ENCODE measurements around the gene SRSF10.
A peak's percentile ranks its signal among the peaks of the same experiment; 100 is the strongest.
"Not testable (repeated sequence)": the region's sequence is repeated elsewhere in the genome, so short reads cannot be mapped to it uniquely, and the experiment has no call there.

The SRSF10 gene

DNA sequence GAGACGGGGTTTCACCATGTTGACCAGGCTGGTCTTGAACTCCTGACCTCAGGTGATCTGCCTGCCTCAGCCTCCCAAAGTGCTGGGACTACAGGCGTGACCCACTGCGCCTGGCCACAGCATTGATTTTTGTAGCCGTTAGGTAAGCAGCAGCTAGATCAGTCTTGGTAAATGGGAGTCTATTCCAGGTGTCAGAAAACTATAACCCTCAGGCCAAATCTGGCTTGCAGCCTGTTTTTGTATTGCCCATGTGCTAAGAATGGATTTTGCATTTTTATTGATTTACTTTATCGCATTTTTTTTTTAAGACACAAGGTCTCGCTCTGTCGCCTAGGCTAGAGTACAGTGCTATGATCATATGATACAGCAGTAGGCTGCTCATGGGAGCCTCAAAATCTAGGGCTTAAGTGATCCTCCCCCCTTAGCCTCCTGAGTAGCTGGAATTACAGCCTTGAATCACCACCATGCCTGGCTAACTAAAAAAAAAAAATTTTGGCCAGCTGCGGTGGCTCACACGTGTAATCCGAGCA, 16.6 kb upstream of the SRSF10 start:
- DNase-seq = no peak

DNA sequence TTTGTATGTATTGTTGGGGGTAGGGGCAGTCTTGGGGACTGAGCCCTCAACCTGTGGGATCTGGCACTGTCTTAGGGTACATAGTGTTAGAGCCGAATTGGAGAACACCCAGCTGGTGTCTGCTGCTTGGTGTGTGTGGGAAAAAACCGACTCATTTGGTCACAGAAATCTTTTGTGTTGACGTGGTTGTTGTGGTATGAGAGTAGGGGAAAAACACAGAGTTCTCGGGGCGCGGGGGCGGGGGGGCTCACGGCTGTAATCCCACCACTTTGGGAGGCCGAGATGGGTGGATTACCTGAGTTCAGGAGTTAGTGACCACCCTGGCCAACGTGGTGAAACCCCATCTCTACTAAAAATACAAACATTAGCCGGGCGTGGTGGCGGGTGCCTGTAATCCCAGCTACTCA, 15.3 kb upstream of the SRSF10 start:
- no peak for DNase-seq

DNA sequence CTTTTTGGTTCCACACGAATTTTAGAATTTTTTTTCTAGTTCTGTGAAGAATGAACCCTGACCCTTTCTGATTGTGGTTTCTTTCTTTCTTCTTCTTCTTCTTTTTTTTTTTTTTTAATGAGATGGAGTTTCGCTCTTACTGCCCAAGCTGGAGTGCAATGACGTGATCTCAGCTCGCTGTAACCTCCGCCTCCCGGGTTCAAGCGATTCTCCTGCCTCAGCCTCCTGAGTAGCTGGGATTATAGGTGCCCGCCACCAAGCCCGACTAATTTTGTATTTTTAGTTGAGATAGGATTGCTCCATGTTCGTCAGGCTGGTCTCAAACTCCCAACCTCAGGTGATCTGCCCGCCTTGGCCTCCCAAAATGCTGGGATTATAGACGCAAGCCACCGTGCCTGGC, 11.9 kb upstream of the SRSF10 start:
- DNase-seq = not testable (repeated sequence)

DNA sequence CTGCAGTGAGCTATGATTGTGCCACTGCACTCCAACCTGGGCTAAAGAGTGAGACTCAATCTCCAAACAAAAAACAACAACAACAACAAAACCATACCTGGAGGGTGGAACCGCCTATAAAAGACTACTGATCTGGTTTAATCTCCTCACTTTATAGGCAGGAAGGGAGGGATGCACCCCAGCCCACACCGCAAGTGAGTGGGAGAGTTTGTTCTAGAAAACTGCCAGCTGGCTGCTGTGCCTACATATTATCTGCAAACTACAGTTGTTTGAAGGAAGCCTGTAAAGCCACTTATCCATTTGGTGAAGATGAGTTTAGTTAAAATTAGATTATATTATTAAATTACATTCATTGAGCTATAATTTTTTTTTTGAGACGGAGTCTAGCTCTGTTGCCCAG, 9.1 kb upstream of the SRSF10 start:
- DNase-seq = no peak

- not testable (repeated sequence) for DNase-seq
Observed at GRCh38 chr1:23987038-23987437, 6.9 kb upstream of the SRSF10 start.

DNA sequence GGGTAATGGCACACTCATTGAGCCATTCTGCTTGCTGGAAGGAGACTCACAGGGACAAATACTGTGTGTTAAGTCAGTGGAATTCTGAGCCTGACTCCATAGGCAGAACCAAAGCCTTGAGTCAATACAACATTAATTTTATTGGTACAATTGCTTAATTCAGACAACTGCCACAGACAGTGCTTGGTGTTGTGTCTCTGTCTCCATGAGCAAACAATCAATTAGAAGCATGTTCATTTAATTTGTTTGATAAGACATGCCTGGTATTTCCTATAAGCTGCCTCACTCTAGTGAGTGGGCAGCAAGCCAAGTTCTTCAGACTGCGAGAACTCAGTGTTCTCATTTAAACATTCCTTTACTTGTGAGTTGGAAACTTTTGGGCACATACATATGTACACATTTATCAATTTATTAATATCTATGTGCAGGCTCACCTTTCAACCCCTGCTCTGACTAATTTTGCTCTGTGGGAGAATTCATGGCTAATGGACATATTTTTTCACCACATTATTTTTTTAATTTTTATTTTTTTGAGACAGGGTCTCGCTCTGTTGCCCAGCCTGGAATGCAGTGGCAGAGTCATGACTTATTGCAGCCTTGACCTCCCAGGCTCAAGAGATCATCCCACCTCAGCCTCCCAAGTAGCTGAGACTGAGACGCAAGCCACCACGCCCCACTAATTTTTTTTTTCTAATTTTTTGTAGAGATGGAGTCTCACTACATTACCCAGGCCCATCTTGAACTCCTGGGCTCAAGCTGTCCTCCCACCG, 4.5 kb upstream of the SRSF10 start:
- no peak for DNase-seq

DNA sequence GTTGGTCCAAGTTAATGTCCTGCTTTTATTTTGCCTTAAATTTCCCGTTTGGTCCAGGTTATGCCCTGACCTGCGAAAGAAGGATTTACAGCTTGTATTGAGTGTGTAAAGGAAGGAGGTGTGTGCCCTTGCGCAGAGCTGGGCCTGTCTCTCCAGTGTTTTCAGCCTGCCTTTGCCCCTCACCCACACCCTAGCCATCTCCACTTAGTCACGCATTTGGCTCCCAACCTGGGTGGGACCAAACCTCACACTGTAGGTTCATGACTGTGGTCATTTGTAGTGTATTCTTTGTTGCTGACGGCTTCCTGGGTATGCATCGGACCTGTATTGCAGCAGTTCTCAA, 572 bp upstream of the SRSF10 start:
- peak; percentile 36 for DNase-seq

DNA sequence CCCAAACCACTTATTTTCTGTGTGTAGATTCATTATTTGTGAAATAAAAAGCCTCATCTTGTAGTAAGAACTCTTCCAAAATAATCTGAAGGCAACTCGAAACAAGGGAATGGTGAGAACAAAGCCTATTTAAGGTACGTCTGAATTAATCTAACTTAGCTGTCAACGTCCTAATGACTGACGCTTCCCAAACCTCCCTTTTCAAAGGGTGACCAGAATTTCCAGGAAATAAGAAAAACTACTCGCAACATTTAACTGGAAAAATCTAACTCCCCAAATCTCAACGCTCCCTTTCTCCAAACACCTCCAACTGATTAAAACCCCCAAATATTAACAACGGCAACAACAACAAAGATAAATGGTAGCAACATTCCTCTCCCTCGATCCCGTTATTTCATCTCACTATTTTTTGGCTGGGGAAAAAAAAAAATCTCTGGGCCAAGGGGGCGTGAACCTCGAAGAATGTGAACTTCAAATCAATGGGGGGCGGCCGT, 693 bp downstream of the SRSF10 start:
- no peak for DNase-seq

DNA sequence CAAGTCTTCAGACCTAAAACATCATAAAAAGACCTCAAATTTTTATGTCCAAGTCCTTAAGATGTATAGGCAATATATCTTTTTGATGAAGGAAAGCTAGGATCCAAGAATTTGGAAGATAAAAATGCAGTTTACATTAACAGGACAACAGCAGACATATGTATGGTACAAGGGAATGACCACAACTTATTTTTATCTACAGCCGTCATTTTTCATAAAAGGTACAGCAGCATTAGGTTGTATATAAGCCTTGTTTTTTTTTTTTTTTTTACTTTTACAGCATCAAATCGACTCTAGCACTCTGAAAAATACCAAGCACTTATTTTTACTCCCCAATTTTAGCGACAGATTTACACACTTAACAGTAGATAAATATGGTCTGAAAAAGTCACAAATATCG, 1.3 kb downstream of the SRSF10 start:
- DNase-seq = no peak

DNA sequence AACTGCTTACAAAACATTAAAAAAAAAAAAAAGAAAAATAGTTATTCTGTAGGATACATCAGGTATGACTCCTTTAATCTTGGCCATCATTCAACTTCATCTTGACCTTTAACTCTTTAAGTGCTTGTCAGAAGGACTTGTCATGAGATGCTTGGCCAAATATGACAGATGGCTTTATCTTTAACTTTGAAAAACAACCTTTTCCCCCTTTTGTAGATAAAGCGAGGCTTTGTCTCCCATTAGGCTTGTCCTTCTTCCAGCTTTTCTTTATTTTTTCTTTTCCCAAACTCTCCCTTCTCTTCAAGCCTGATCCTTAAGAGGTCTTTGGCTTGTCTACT, 2.3 kb downstream of the SRSF10 start:
- no peak for DNase-seq

DNA sequence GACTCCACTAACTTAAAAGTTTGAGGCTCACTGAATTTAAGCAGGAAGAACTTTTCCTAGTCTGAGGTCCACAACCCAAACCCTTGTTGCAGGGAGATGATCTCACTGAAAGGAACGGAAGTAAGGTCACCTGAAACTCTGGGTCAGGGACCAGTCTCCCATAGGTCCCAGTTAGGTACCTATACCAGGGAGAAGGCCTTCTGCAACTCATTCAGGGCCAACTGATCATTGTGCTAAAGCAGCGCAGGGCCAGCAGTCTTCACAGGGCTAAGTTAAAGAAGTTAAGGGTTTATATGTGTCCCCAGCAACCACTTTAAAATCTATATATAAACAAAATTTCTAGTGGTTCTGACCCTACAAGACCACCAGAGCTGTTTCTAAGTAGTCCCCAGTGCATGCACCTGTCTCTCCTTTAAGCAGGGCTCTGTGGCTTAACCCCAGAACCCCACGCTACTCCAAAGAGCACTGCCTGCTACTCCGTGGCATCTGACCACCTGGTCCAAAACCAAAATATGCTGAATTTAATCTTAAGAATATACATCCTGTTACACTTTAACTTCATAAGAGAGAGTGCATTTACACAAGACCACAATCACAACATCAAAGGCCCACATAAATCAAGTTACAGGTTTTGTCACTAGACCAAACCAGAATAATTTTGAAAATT, 2.8 kb downstream of the SRSF10 start:
- no peak for DNase-seq

GRCh38 chr1:23967871-23968270, 12.3 kb downstream of the SRSF10 start:
- no peak for DNase-seq

- DNase-seq = no peak
Observed at GRCh38 chr1:23966973-23967493, 13.1 kb downstream of the SRSF10 start.

- DNase-seq = no peak
Observed at GRCh38 chr1:23964790-23965740, 15.1 kb downstream of the SRSF10 start.

DNA sequence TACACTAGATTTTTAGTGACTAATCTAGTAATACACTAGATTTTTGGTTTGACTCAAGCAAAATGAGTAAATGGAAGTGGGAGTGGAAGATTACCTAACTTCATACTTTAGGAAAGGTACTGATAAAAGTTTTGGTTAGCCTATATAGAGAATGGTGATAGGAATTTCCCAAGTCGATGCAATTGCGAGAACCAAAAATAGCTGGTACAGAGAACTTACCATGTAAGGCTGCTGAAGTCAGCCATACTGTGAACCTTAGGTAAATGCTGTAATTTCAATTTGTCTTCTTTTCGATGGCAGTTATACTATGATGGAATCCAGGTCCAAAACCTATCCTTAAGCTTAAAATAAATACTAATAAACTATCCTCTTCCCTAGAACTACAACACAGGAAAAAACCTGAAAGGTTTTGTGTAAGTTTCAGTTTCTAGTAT, 15.9 kb downstream of the SRSF10 start:
- DNase-seq = no peak

DNA sequence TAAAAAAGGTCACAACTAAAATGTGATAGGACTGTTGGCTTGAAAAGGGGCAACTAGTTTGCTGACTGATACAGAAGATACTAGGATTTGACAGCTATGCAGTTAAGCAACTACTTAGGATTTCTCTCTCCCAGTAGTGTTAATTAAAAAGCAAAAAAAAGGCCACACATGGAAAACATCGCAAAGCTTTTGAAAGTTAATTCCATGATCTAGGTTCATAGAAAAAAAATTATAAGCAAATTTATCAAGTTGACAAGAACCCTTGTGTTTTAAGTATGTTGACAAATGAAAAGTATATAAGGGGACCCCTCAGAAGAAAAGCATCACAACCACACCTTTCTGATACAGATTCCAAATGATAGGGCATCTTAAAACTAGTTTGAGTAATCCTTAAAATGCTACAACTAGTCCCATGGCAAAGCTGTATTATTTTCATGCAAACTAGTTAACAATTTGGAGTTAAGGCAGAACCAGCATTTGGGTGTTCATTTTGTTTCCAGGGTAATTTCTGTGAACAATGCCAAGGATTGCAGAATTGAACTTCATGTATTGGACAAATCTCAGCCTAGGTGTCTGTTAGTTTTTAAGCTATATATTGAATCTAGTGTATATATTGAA, 16.4 kb downstream of the SRSF10 start:
- DNase-seq = no peak

GRCh38 chr1:23960291-23961020, 19.7 kb downstream of the SRSF10 start:
- DNase-seq = no peak

- peak; percentile 95 for DNase-seq
Observed at GRCh38 chr1:23959461-23960290, 20.5 kb downstream of the SRSF10 start, which contains the start of gene PNRC2. Gene PNRC2 (plus strand): TSS chr1:23959828. CDS start chr1:23961458, 1,630 bp downstream.

- peak; percentile 83 for DNase-seq
Observed at GRCh38 chr1:23958810-23959460, 21.2 kb downstream of the SRSF10 start.

Data from activated CD8-positive, alpha-beta memory T cell treated with anti-CD3 and anti-CD28 coated beads, Interleukin-2, amount 50 U/mL, for 4 hours (primary cell).